Small intestine (tissue), 7 donors: ENCODE measurements around the gene HINT2. TPM values are rescaled to one million over a fixed set of nuclear protein-coding genes. Genes with fewer than 3 reads are reported as not detected.

Source experiments
- DNase-seq, 2 donors: peaks; one replicate each; pipeline versions ENCODE4 v3.0.0 to v3.0.0-alpha.2; 2013
- FAIRE-seq: peaks from 2 replicates; lab custom pipeline; 2012; peaks lifted over from hg19 to GRCh38; lab: Jason Lieb, UNC
- H3K27ac ChIP-seq, 3 donors: one replicate each; pipeline ENCODE4 v1.5.1; 2013; ENCODE audit warnings: low read length in 2 of 3, mild to moderate bottlenecking in 2 of 3, control low read depth in 1 of 3, inconsistent platforms in 1 of 3, low read depth in 1 of 3, moderate library complexity in 1 of 3
- H3K27me3 ChIP-seq, 3 donors: one replicate each; pipeline ENCODE4 v1.6.1; 2013; ENCODE audit warnings: low read length in 3 of 3, inconsistent platforms in 1 of 3; ENCODE audit not compliant: control insufficient read depth in 3 of 3, insufficient read depth in 3 of 3
- H3K36me3 ChIP-seq, 3 donors: one replicate each; pipeline ENCODE4 v1.6.1; 2013; ENCODE audit warnings: low read length in 3 of 3, inconsistent platforms in 1 of 3, low read depth in 1 of 3, mild to moderate bottlenecking in 1 of 3, moderate library complexity in 1 of 3; ENCODE audit not compliant: control insufficient read depth in 3 of 3, insufficient read depth in 2 of 3
- H3K4me1 ChIP-seq, 3 donors: one replicate each; pipeline ENCODE4 v1.6.1; 2013; ENCODE audit warnings: low read length in 2 of 3, inconsistent platforms in 1 of 3, low read depth in 1 of 3, mild to moderate bottlenecking in 1 of 3, moderate library complexity in 1 of 3; ENCODE audit not compliant: control insufficient read depth in 3 of 3, insufficient read depth in 2 of 3
- H3K4me3 ChIP-seq, 3 donors: one replicate each; pipeline ENCODE4 v1.5.1; 2013; ENCODE audit warnings: low read length in 3 of 3, control low read depth in 1 of 3, inconsistent platforms in 1 of 3, low read depth in 1 of 3, mild to moderate bottlenecking in 1 of 3, moderate library complexity in 1 of 3
- H3K9me3 ChIP-seq, 2 donors: one replicate each; pipeline ENCODE4 v1.6.1; 2013; ENCODE audit warnings: low read depth in 1 of 2, low read length in 1 of 2; ENCODE audit not compliant: control insufficient read depth in 2 of 2, insufficient read depth in 1 of 2
- WGBS, 3 donors: extraction: QIAGEN DNeasy Blood & Tissue Kit; methylation state at CpG; one replicate each; pipeline ENCODE4 v1.1.7; 2013; 5-methylcytosine and 5-hydroxymethylcytosine counted together
- polyA plus RNA-seq, 4 donors: library from polyadenylated mRNA; stranded (reverse) in 3 of 4; unstranded in 1 of 4; fragments of 200-250 nt in 3 of 4; fragments of 120-200 nt in 1 of 4; gene quantifications; one replicate each; pipeline versions ENCODE4 v1.2.1 to v1.2.3, GENCODE V29; 2013
- donor health status: healthy with polysubstance abuse.
- donor health status: control.
- donor health status: control.
- donor health status: Bipolar disorder and iron deficiency.
- donor health status: healthy.

The HINT2 gene
- polyA plus RNA-seq, 4 donors, result 34.4 to 138 (median 93.9) TPM

DNA sequence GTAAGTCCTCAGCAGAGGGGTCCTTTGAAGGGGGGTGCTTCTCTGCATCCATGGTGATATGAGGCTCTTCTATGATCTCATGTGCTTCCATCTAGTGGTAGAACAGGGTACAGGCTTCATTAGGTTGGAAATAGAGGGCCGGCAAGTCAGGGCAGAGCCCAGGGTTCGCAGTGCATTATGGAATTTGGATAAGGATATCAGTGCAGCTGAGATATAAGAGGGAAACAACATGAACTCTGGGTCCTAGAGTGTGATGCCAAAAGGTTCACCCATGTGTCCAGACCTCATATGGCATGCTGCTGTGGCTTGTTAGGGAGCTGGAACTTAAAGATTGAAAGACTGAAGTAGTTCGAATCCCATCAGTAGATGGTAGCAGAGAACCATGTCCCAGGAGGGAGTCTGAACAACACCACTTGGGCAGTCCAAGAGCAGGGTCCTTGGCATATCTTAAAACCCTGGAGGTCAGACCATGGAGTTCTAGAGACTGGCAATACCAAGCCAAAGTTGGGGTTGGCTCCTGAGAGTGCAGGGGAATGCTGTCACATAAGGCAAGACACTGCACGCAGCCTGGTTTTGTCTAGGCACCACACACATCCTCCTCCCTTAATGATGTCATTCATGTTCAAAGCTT lies 11.3 kb upstream of the HINT2 start:
- FAIRE-seq (no peak), DNase-seq (peak; percentile 74 to 82)
- Histone ChIP-seq H3K4me1 (peaks cover 0 to 21% (median 0%) of the 10 kb centered on the region in 3 donors), H3K9me3 (no peaks in the 10 kb centered on the region), H3K4me3 (no peak overlapping the region), H3K27ac (no peak overlapping the region), H3K36me3 (no peaks in the 10 kb centered on the region), H3K27me3 (no peaks in the 10 kb centered on the region)
- 33 to 39% (median 38%) methylated on average over 4 of the region's 4 CpGs for WGBS, 3 donors

DNA sequence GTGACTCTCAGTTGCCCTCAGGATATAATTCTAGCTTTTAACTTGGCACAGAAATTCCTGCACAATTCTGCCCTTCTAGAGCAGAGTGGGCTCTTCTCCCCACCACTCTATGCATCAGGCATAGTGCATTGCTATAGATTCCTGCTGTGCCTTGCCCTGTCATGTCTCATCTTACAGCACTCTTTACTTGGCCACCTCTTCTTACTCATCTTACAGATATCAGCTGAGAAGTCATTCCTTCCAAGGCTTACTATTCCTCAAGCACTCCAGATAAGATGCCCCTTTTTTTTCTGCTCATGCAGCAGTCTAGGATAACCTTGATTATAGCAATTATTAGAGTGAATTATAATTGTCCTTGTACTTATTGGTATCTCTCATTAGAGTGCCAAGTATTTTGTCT lies 8.1 kb upstream of the HINT2 start:
- Histone ChIP-seq H3K27me3 (no peaks in the 10 kb centered on the region), H3K4me3 (no peak overlapping the region), H3K27ac (no peak overlapping the region), H3K4me1 (no peaks in the 10 kb centered on the region), H3K36me3 (no peaks in the 10 kb centered on the region), H3K9me3 (no peaks in the 10 kb centered on the region)
- DNase-seq, result no peak
- FAIRE-seq, result no peak

DNA sequence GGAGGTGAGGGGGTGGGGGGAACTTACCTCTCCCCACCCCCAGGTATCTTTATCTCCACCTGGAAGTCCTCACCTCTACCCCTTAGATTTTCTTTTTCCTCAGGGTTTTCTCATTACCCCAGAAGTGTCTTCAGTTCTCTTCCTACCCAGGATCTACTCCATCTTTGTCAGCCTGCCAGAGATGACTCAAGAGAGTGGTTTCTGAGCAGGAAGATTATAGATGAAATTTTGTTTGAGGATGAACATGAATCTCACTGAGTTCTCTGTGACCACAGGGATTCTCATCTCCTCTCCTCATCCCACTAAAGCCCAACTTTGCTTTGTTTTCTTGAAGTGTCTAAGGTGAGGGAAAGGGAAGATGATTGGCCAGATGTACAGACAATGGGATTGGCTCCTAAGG lies 5.2 kb upstream of the HINT2 start:
- no peaks in the 10 kb centered on the region for H3K9me3 ChIP-seq
- H3K27ac ChIP-seq, result no peak overlapping the region
- DNase-seq (no peak), FAIRE-seq (no peak)
- H3K4me1 ChIP-seq, result no peaks in the 10 kb centered on the region
- no peaks in the 10 kb centered on the region for H3K36me3 ChIP-seq
- no peak overlapping the region for H3K4me3 ChIP-seq
- no peaks in the 10 kb centered on the region for H3K27me3 ChIP-seq

DNA sequence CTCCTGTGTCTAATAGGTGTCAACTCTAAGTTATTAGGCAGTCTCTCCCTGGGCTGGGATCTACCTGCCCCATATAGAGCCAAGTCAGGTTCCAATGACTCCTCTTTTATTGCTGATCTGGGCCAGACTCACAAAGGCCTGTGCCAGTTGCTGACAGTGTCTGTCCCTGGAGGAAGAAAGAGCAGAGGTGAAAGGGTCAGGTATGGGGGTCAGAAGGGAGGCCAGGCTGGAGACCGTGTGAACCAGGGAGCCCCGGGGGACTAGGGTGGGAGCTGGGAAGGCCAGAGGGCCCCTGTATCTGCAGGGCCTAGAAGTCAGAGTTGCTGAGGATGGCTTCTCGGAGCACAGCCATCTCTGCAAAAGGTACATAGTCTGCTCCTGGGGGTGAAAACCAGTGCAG lies 3.5 kb upstream of the HINT2 start:
- 80 to 100% (median 97%) methylated on average over 3 of the region's 3 CpGs for WGBS, 3 donors
- no peaks in the 10 kb centered on the region for H3K9me3 ChIP-seq
- H3K27ac ChIP-seq, result no peak overlapping the region
- FAIRE-seq, result no peak
- DNase-seq, result no peak
- H3K27me3 ChIP-seq, result no peaks in the 10 kb centered on the region
- peaks cover 0 to 10% (median 2%) of the 10 kb centered on the region in 3 donors for H3K4me1 ChIP-seq
- H3K4me3 ChIP-seq, result no peak overlapping the region
- H3K36me3 ChIP-seq, result no peaks in the 10 kb centered on the region

GRCh38 chr9:35816708-35817107 lies 1.9 kb upstream of the HINT2 start:
- no peaks in the 10 kb centered on the region for H3K36me3 ChIP-seq
- peaks cover 4 to 21% (median 10%) of the 10 kb centered on the region in 3 donors for H3K4me1 ChIP-seq
- H3K27ac ChIP-seq, result no peak overlapping the region
- H3K4me3 ChIP-seq, result no peak overlapping the region
- WGBS, 3 donors, result 68 to 81% (median 75%) methylated on average over 1 of the region's 1 CpG
- DNase-seq (no peak), FAIRE-seq (no peak)
- H3K9me3 ChIP-seq, result no peaks in the 10 kb centered on the region
- H3K27me3 ChIP-seq, result no peaks in the 10 kb centered on the region

DNA sequence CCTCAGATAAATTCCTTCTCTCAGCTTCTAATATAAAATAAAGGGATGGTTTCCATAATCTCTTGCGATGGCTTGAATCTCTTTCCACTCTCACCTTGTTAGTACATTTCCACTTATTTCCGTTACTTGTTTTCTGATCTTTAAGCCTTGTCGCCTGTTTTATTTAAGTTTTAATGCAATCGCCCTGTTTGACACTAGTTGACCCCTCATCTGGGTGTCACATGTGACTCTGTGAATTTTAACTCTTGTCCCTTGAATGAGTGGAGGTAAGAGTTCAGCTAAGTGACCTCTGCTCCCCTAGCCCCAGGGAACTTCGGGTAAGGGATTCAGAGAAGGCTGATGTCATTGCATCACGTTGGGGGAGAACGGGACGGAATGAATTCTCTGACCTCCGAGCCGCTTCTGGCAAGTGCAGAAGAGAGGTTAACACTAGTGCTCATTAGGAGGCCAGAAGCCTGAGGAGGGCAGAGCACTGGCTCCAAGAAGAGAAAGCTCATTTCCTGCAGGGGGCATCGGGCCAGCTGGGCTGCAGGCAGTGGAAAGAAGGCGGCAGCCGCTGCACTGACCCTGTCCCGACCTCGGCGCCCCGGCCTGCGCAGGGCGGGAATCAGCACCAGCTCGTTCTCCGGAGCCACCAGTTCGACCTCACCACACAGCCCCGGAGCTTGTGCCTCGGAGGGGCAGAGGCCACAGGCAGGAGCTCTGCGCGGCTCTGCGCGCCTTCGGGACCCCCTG lies 569 bp downstream of the HINT2 start:
- no peak for FAIRE-seq
- peaks cover 0 to 19% (median 0%) of the 10 kb centered on the region in 3 donors for H3K36me3 ChIP-seq
- DNase-seq, result peak; percentile 82 to 86
- peaks cover 6 to 24% (median 10%) of the 10 kb centered on the region in 3 donors for H3K4me1 ChIP-seq
- H3K27me3 ChIP-seq, result no peaks in the 10 kb centered on the region
- 2 to 6% (median 3%) methylated on average over 25 to 29 of the region's 29 CpGs for WGBS, 3 donors
- peak overlapping the region; percentile 70 to 88 (median 71) for H3K4me3 ChIP-seq
- H3K9me3 ChIP-seq, result no peaks in the 10 kb centered on the region
- peak overlapping the region; percentile 92 to 98 (median 98) for H3K27ac ChIP-seq

DNA sequence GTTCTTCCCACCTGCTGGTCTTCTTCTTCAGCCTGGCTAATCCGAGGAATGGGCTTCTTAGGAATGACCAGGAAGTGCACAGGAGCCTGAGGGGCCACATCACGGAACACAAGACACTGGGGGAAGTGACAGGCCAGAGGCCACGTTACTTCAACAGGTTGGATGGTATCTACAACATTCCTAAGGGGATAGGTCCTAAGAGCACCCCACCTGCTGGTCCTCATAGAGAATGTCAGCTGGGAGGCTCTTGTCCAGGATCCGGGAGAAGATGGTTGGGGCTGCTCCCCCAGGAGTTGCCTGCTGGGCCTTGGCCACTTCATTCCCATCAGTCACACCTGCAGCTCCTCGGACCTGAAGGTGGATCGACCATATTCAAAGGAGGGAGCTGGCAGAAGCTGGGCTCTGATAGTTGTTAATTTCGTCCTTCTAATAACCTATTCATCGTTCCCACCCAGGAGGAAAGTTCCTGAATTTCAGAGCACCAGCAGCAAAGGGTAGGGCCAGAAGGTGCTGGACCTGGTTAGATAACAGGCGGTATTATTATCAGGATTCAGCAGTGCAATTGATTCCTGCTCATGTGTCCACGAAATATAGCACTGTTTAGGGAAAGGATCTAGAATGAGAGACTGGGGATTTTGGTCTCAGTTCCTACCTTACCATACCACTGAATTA lies 1.3 kb downstream of the HINT2 start:
- Histone ChIP-seq H3K27me3 (no peaks in the 10 kb centered on the region), H3K27ac (peak overlapping the region; percentile 92 to 98 (median 98)), H3K9me3 (no peaks in the 10 kb centered on the region), H3K36me3 (peaks cover 0 to 25% (median 0%) of the 10 kb centered on the region in 3 donors), H3K4me1 (peaks cover 6 to 24% (median 10%) of the 10 kb centered on the region in 3 donors), H3K4me3 (no peak overlapping the region)
- 41 to 72% (median 61%) methylated on average over 10 of the region's 10 CpGs for WGBS, 3 donors
- DNase-seq (peak; percentile 48 to 54), FAIRE-seq (no peak)

DNA sequence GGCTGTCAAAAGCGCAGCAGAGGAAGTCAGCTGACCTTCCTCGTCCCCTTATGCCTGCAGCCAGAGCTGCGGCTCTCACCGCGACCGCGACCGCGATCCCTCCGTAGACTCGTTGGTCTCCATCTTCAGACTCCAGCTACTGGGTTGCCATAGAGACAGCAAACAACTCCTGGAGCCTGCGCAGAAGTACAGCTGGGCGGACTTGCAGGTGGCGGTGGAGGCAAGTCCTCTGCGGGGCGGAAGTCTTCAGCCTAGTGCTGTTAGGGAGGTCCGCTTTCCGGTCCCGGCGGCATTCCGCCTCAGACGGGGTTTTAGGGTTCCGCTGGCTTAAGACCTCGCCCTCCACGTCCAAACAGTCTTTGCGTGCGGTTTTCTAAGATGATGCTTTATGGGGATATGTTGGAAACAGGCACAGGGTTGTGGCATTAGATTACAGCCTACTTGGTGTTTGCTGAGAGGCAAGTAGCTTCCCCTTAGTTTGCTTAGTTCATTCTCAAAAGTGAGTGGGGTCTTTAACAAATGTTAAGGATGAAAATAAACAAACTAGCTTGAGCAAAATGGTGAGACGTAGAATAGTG lies 2.7 kb downstream of the HINT2 start, which contains the start of gene SPAG8:
Gene SPAG8, minus strand, starts transcription at position 238 of the 578 bp plus-strand sequence. Its CDS starts 115 bp downstream, at position 123.
- peak; percentile 95 to 97 for DNase-seq
- no peaks in the 10 kb centered on the region for H3K9me3 ChIP-seq
- no peak for FAIRE-seq
- no peaks in the 10 kb centered on the region for H3K27me3 ChIP-seq
- peaks cover 0 to 30% (median 0%) of the 10 kb centered on the region in 3 donors for H3K36me3 ChIP-seq
- H3K27ac ChIP-seq, result peak within 1 kb of the TSS; percentile 65 to 98 (median 83)
- H3K4me1 ChIP-seq, result peaks cover 6 to 24% (median 10%) of the 10 kb centered on the region in 3 donors
- WGBS, 3 donors, result 1 to 2% (median 2%) methylated on average over 27 to 28 of the region's 28 CpGs
- H3K4me3 ChIP-seq, result peak within 1 kb of the TSS in 2 of 3 donors; percentile 21 to 46
